Measurements from ENCODE around the gene COX5B.
"Not testable (repeated sequence)": the region's sequence is repeated elsewhere in the genome, so short reads cannot be mapped to it uniquely, and the experiment has no call there.

COX5B gene

GRCh38 chr2:97654791-97655190, 8.9 kb downstream of the COX5B start:
- FAIRE-seq: no peak

GRCh38 chr2:97656129-97656755, 10.4 kb downstream of the COX5B start:
- no peak for FAIRE-seq

- FAIRE-seq: no peak
These were observed 11.2 kb downstream of the COX5B start for GRCh38 chr2:97656905-97657587.

GRCh38 chr2:97657986-97658690, 12.3 kb downstream of the COX5B start:
- no peak for FAIRE-seq

GRCh38 chr2:97658691-97659157, 12.9 kb downstream of the COX5B start:
- FAIRE-seq: no peak

- FAIRE-seq: no peak
These were observed 13.6 kb downstream of the COX5B start for GRCh38 chr2:97659256-97660043.

- FAIRE-seq: no peak
These were observed 14.3 kb downstream of the COX5B start for GRCh38 chr2:97660044-97660774.

GRCh38 chr2:97660775-97661389, 15.0 kb downstream of the COX5B start:
- no peak for FAIRE-seq

- FAIRE-seq: no peak
These were observed 16.1 kb downstream of the COX5B start for GRCh38 chr2:97661927-97662326.

GRCh38 chr2:97662386-97662894, 16.6 kb downstream of the COX5B start:
- FAIRE-seq: no peak

GRCh38 chr2:97662895-97663625, 17.2 kb downstream of the COX5B start:
- FAIRE-seq: no peak

GRCh38 chr2:97663626-97663961, 17.7 kb downstream of the COX5B start:
- no peak for FAIRE-seq

GRCh38 chr2:97663962-97664635, 18.2 kb downstream of the COX5B start, which contains the start of gene ACTR1B:
Gene ACTR1B (minus strand): TSS chr2:97664044. CDS start chr2:97663890, 154 bp downstream.
- peak; percentile 85 for FAIRE-seq

- no peak for FAIRE-seq
These were observed 18.7 kb downstream of the COX5B start for GRCh38 chr2:97664636-97664970.

- no peak for FAIRE-seq
These were observed 23.6 kb downstream of the COX5B start, which contains the start of gene C2orf92 for GRCh38 chr2:97669448-97669847. Gene C2orf92 (plus strand): TSS chr2:97669713. CDS start chr2:97669789, 76 bp downstream.

- FAIRE-seq: no peak
These were observed 24.6 kb downstream of the COX5B start for GRCh38 chr2:97670471-97670870.

- no peak for FAIRE-seq
These were observed 25.7 kb downstream of the COX5B start for GRCh38 chr2:97671526-97671925.

GRCh38 chr2:97672606-97673140, 26.8 kb downstream of the COX5B start:
- FAIRE-seq: not testable (repeated sequence)

- FAIRE-seq: no peak
These were observed 27.5 kb downstream of the COX5B start for GRCh38 chr2:97673182-97673914.

Measured in TTC549 (cell line).